OCI-LY1 (cell line): Measurements from ENCODE around the gene CARMIL1.

Experiments
- H2AFZ ChIP-seq: fragments of 200-600 bp; sonication (generic), shearing (Covaris generic); 2 replicates; pipeline ENCODE4 v1.6.0; 2014; ENCODE audit warnings: antibody characterized with exemption, mild to moderate bottlenecking, low read length
- H3F3A ChIP-seq: fragments of 200-600 bp; sonication (generic), shearing (Covaris generic); 2 replicates; pipeline ENCODE4 v1.6.0; 2014; ENCODE audit warnings: mild to moderate bottlenecking, antibody characterized with exemption, low read length, moderate library complexity; ENCODE audit not compliant: insufficient read depth
- H3K27ac ChIP-seq: fragments of 200-600 bp; sonication (generic); 2 replicates; pipeline ENCODE4 v1.5.1; 2014; ENCODE audit warnings: low read length, mixed run types, mild to moderate bottlenecking, low read depth; ENCODE audit not compliant: poor library complexity, severe bottlenecking
- H3K27me3 ChIP-seq: fragments of 200-600 bp; sonication (generic); 2 replicates; pipeline ENCODE4 v1.6.0; 2014; ENCODE audit warnings: antibody characterized with exemption, mild to moderate bottlenecking, low read length, moderate library complexity; ENCODE audit not compliant: insufficient read depth
- H3K36me3 ChIP-seq: fragments of 200-600 bp; sonication (generic); 2 replicates; pipeline ENCODE4 v1.6.1; 2014; ENCODE audit warnings: mild to moderate bottlenecking, antibody characterized with exemption, low read length, moderate library complexity, mixed read lengths; ENCODE audit not compliant: insufficient read depth
- H3K4me1 ChIP-seq: fragments of 200-600 bp; sonication (generic); 2 replicates; pipeline ENCODE4 v1.5.1; 2014; ENCODE audit warnings: mild to moderate bottlenecking, low read length, moderate library complexity; ENCODE audit not compliant: insufficient read depth, severe bottlenecking
- H3K4me2 ChIP-seq: fragments of 200-600 bp; sonication (generic), shearing (Covaris generic); 2 replicates; pipeline ENCODE4 v1.6.1; 2014; ENCODE audit warnings: low read length
- H3K4me3 ChIP-seq: fragments of 200-600 bp; sonication (generic); 2 replicates; pipeline ENCODE4 v1.5.1; 2014; ENCODE audit warnings: low read length, low read depth, mild to moderate bottlenecking, mixed read lengths; ENCODE audit not compliant: poor library complexity, severe bottlenecking
- H3K79me2 ChIP-seq: fragments of 200-600 bp; shearing (Covaris generic); 2 replicates; pipeline ENCODE4 v1.6.1; 2016; ENCODE audit warnings: mixed run types, low read length, mixed read lengths; ENCODE audit not compliant: insufficient read depth
- H3K9ac ChIP-seq: fragments of 200-600 bp; sonication (generic), shearing (Covaris generic); 2 replicates; pipeline ENCODE4 v1.6.1; 2014; ENCODE audit warnings: mild to moderate bottlenecking, low read length, mixed read lengths
- H3K9me2 ChIP-seq: fragments of 200-600 bp; sonication (generic), shearing (Covaris generic); 2 replicates; pipeline ENCODE4 v1.6.1; 2014; ENCODE audit warnings: low read depth, mild to moderate bottlenecking, low read length, mixed read lengths
- H3K9me3 ChIP-seq: fragments of 200-600 bp; shearing (Covaris generic); 2 replicates; pipeline ENCODE4 v1.6.1; 2014; ENCODE audit warnings: low read length, mixed read lengths
- H4K20me1 ChIP-seq: fragments of 200-600 bp; sonication (generic), shearing (Covaris generic); 2 replicates; pipeline ENCODE4 v1.6.0; 2016; ENCODE audit warnings: mild to moderate bottlenecking, low read length; ENCODE audit not compliant: insufficient read depth
- EZH2 ChIP-seq: fragments of 200-600 bp; sonication (generic), shearing (Covaris generic); IDR thresholded peaks from 2 replicates; pipeline ENCODE4 v1.8.0; 2017; ENCODE audit warnings: borderline replicate concordance, mixed run types, mild to moderate bottlenecking, antibody characterized with exemption, low read length, moderate library complexity, mixed read lengths
- TF ChIP-seq, protein P1 (sequence below): fragments of 200-600 bp; sonication (generic), shearing (Covaris generic); IDR thresholded peaks from 2 replicates; pipeline ENCODE4 v1.5.1; 2017; ENCODE audit warnings: mild to moderate bottlenecking, antibody characterized with exemption, low read length, moderate library complexity, mixed read lengths

The CARMIL1 gene

GRCh38 chr6:25485821-25486534 is 206.8 kb downstream of the CARMIL1 start:
- Histone ChIP-seq H3K9me3 (no peaks in the 10 kb centered on the region), H4K20me1 (no peaks in the 10 kb centered on the region), H3F3A (no peaks in the 10 kb centered on the region), H3K4me2 (no peak overlapping the region), H3K36me3 (peaks cover 23% of the 10 kb centered on the region; the same call in 1 of the 2 replicates), H3K9ac (no peak overlapping the region), H3K4me1 (peaks cover 26% of the 10 kb centered on the region), H2AFZ (no peak overlapping the region), H3K4me3 (no peak overlapping the region), H3K27ac (no peak overlapping the region), H3K79me2 (no peaks in the 10 kb centered on the region), H3K27me3 (no peaks in the 10 kb centered on the region), H3K9me2 (no peaks in the 10 kb centered on the region)
- TF ChIP-seq, protein P1, sequence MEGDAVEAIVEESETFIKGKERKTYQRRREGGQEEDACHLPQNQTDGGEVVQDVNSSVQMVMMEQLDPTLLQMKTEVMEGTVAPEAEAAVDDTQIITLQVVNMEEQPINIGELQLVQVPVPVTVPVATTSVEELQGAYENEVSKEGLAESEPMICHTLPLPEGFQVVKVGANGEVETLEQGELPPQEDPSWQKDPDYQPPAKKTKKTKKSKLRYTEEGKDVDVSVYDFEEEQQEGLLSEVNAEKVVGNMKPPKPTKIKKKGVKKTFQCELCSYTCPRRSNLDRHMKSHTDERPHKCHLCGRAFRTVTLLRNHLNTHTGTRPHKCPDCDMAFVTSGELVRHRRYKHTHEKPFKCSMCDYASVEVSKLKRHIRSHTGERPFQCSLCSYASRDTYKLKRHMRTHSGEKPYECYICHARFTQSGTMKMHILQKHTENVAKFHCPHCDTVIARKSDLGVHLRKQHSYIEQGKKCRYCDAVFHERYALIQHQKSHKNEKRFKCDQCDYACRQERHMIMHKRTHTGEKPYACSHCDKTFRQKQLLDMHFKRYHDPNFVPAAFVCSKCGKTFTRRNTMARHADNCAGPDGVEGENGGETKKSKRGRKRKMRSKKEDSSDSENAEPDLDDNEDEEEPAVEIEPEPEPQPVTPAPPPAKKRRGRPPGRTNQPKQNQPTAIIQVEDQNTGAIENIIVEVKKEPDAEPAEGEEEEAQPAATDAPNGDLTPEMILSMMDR = no peak
- no peak for TF ChIP-seq EZH2

- Histone ChIP-seq H3K9me3 (no peaks in the 10 kb centered on the region), H3K9ac (no peak overlapping the region), H3K4me2 (no peak overlapping the region), H4K20me1 (no peaks in the 10 kb centered on the region), H3K79me2 (no peaks in the 10 kb centered on the region), H3K9me2 (no peaks in the 10 kb centered on the region), H3K27ac (no peak overlapping the region), H3F3A (no peaks in the 10 kb centered on the region), H3K4me1 (peaks cover 26% of the 10 kb centered on the region), H3K27me3 (no peaks in the 10 kb centered on the region), H2AFZ (no peak overlapping the region), H3K4me3 (no peak overlapping the region), H3K36me3 (peaks cover 20% of the 10 kb centered on the region; the same call in 1 of the 2 replicates)
- no peak for TF ChIP-seq EZH2
- TF ChIP-seq, protein P1 = no peak
These were observed 207.4 kb downstream of the CARMIL1 start for GRCh38 chr6:25486550-25486949.

GRCh38 chr6:25487012-25487411 is 207.8 kb downstream of the CARMIL1 start:
- Histone ChIP-seq H3K4me1 (peaks cover 26% of the 10 kb centered on the region), H4K20me1 (no peaks in the 10 kb centered on the region), H3K79me2 (no peaks in the 10 kb centered on the region), H3K27me3 (no peaks in the 10 kb centered on the region), H3K36me3 (peaks cover 19% of the 10 kb centered on the region; the same call in 1 of the 2 replicates), H3K4me2 (no peak overlapping the region), H3F3A (no peaks in the 10 kb centered on the region), H3K9me3 (no peaks in the 10 kb centered on the region), H3K4me3 (no peak overlapping the region), H3K9me2 (no peaks in the 10 kb centered on the region), H3K9ac (no peak overlapping the region), H2AFZ (no peak overlapping the region), H3K27ac (no peak overlapping the region)
- TF ChIP-seq, protein P1 = no peak
- TF ChIP-seq EZH2 = no peak
